SK-N-SH treated with all-trans-retinoic acid at 6 μM for 48 hours (cell line): ENCODE results near the gene SNPH.

ENCODE experiments used
- CREB5 ChIP-seq: fragments of 250-450 bp; sonication (Bioruptor Pico); IDR thresholded peaks from 2 replicates; pipeline ENCODE4 v1.5.1; 2020; ENCODE audit warnings: low read depth, mild to moderate bottlenecking, moderate library complexity
- CSDC2 ChIP-seq: fragments of 250-450 bp; sonication (Bioruptor Pico); IDR thresholded peaks from 2 replicates; pipeline ENCODE4 v1.5.0; 2020; ENCODE audit warnings: mild to moderate bottlenecking, moderate library complexity
- CSRNP3 ChIP-seq: fragments of 250-450 bp; sonication (Bioruptor Pico); IDR thresholded peaks from 2 replicates; pipeline ENCODE4 v1.5.1; 2021; ENCODE audit warnings: mild to moderate bottlenecking, moderate library complexity
- ESRRG ChIP-seq: fragments of 250-450 bp; sonication (Bioruptor Pico); IDR thresholded peaks from 2 replicates; pipeline ENCODE4 v1.6.1; 2021; ENCODE audit warnings: mild to moderate bottlenecking
- GLIS3 ChIP-seq: fragments of 250-450 bp; sonication (Bioruptor Pico); IDR thresholded peaks from 2 replicates; pipeline ENCODE4 v1.5.0; 2020; ENCODE audit warnings: mild to moderate bottlenecking, moderate library complexity
- ISL1 ChIP-seq: fragments of 250-450 bp; sonication (Bioruptor Pico); IDR thresholded peaks from 2 replicates; pipeline ENCODE4 v2.1.2; 2022; ENCODE audit warnings: mild to moderate bottlenecking, moderate library complexity
- PATZ1 ChIP-seq: fragments of 250-450 bp; sonication (Bioruptor Pico); IDR thresholded peaks from 2 replicates; pipeline ENCODE4 v1.8.0; 2020; ENCODE audit warnings: mild to moderate bottlenecking, moderate library complexity, borderline replicate concordance
- POU6F1 ChIP-seq: fragments of 250-450 bp; sonication (Bioruptor Pico); IDR thresholded peaks from 2 replicates; pipeline ENCODE4 v1.8.0; 2021; ENCODE audit warnings: low read depth, mild to moderate bottlenecking, moderate library complexity, borderline replicate concordance
- RARB ChIP-seq: fragments of 250-450 bp; sonication (Bioruptor Pico); IDR thresholded peaks from 2 replicates; pipeline ENCODE4 v1.8.0; 2021; ENCODE audit warnings: mild to moderate bottlenecking, moderate library complexity
- TCF4 ChIP-seq: fragments of 250-450 bp; sonication (Bioruptor Pico); IDR thresholded peaks from 2 replicates; pipeline ENCODE4 v1.8.0; 2021; ENCODE audit warnings: mild to moderate bottlenecking, moderate library complexity, borderline replicate concordance
- ZFP3 ChIP-seq: fragments of 250-450 bp; sonication (Bioruptor Pico); IDR thresholded peaks from 2 replicates; pipeline ENCODE4 v1.5.0; 2020; ENCODE audit warnings: mild to moderate bottlenecking, moderate library complexity
- ZFP30 ChIP-seq: fragments of 450-650 bp; formaldehyde crosslinking; IDR thresholded peaks from 2 replicates; pipeline ENCODE4 v1.5.0; 2022; ENCODE audit warnings: mild to moderate bottlenecking, moderate library complexity
- ZNF70 ChIP-seq: fragments of 450-650 bp; formaldehyde crosslinking; IDR thresholded peaks from 2 replicates; pipeline ENCODE4 v1.5.0; 2020; ENCODE audit warnings: mild to moderate bottlenecking, moderate library complexity

- TF ChIP-seq GLIS3 (CRISPR knock-in tag): no peak
- TF ChIP-seq POU6F1 (CRISPR knock-in tag): no peak
- TF ChIP-seq CSRNP3 (CRISPR knock-in tag): no peak
- no peak for TF ChIP-seq ZFP30 (CRISPR knock-in tag)
- TF ChIP-seq ESRRG (CRISPR knock-in tag): no peak
- no peak for TF ChIP-seq TCF4
- TF ChIP-seq RARB (CRISPR knock-in tag): no peak
- TF ChIP-seq PATZ1 (CRISPR knock-in tag): no peak
- TF ChIP-seq ISL1: no peak
- no peak for TF ChIP-seq CSDC2
- TF ChIP-seq ZFP3 (CRISPR knock-in tag): no peak
- no peak for TF ChIP-seq CREB5 (CRISPR knock-in tag)
- TF ChIP-seq ZNF70 (CRISPR knock-in tag): no peak
Observed at GRCh38 chr20:1269235-1269634, 3.1 kb downstream of the SNPH start.
